GM12878 (cell line): ENCODE results near the gene DCDC2C. TPM values are rescaled to one million over a fixed set of nuclear protein-coding genes. Genes with fewer than 3 reads are reported as not detected.
"Not testable (repeated sequence)": the region's sequence is repeated elsewhere in the genome, so short reads cannot be mapped to it uniquely, and the experiment has no call there.

Experiments
- ATAC-seq: fragments of 200-7000 bp; cut with Tn5 transposase; 3 replicates; pipeline ENCODE4 v1.9.1; 2020; ENCODE audit warnings: mild to moderate bottlenecking, moderate library complexity
- BruUV-seq: library from RNA; stranded (reverse); fragments of 400-500 nt; replicated peaks from 2 replicates; lab custom pipeline; 2021; lab: Mats Ljungman, UMichigan
- CTCF ChIA-PET: fragments of 300-600 bp; sonication (Branson Sonifier 250); formaldehyde crosslinking; extraction: SDS; loops from one replicate; lab custom pipeline; 2021; ENCODE audit warnings: inconsistent platforms; lab: Yijun Ruan, JAX
- POLR2A ChIA-PET: fragments of 350-600 bp; formaldehyde crosslinking; extraction: SDS; loops from one replicate; lab custom pipeline; 2021; ENCODE audit warnings: inconsistent platforms; lab: Charles Lee
- RAD21 ChIA-PET: fragments of 300-600 bp; sonication (Branson Sonifier 250); formaldehyde crosslinking; loops from one replicate; lab custom pipeline; 2023; ENCODE audit warnings: antibody characterized with exemption; ENCODE audit not compliant: unreplicated experiment; lab: Charles Lee
- SMC1A ChIA-PET: fragments of 300-600 bp; sonication (Branson Sonifier 250); formaldehyde crosslinking; loops from one replicate; lab custom pipeline; 2023; ENCODE audit not compliant: unreplicated experiment, uncharacterized antibody; lab: Charles Lee
- DNase-seq: peaks from one replicate; pipeline ENCODE4 v3.0.0-alpha.2; 2011; ENCODE audit warnings: low read depth, low spot score
- FAIRE-seq: peaks from 3 replicates; lab custom pipeline; 2011; peaks lifted over from hg19 to GRCh38; lab: Jason Lieb, UNC
- H2AFZ ChIP-seq: 2 replicates; pipeline ENCODE4 v1.6.0; 2011; ENCODE audit warnings: low read depth, low read length, control low read depth; ENCODE audit not compliant: control insufficient read depth
- H3K27ac ChIP-seq: 2 replicates; pipeline ENCODE4 v1.5.1; 2011; ENCODE audit warnings: control low read depth; ENCODE audit not compliant: control insufficient read depth, insufficient read depth
- H3K27me3 ChIP-seq, 2 experiments: replicated peaks in 1 of 2; 2 replicates each; pipeline versions ENCODE4 v1.6.0 to v1.6.1; 2011; ENCODE audit warnings: low read length in 1 of 2; ENCODE audit not compliant: control insufficient read depth in 2 of 2, insufficient read depth in 2 of 2
- H3K36me3 ChIP-seq, 2 experiments: 2 replicates each; pipeline ENCODE4 v1.5.1; 2011; ENCODE audit warnings: low read length in 1 of 2; ENCODE audit not compliant: control insufficient read depth in 2 of 2, insufficient read depth in 2 of 2
- H3K4me1 ChIP-seq: 2 replicates; pipeline ENCODE4 v1.6.1; 2011; ENCODE audit warnings: mild to moderate bottlenecking, low read length, moderate library complexity, mixed read lengths; ENCODE audit not compliant: control insufficient read depth, insufficient read depth
- H3K4me2 ChIP-seq: 2 replicates; pipeline ENCODE4 v1.6.0; 2011; ENCODE audit warnings: control low read depth; ENCODE audit not compliant: control insufficient read depth, insufficient read depth
- H3K4me3 ChIP-seq: fragments of 200-600 bp; sonication (generic); 2 replicates; pipeline ENCODE4 v1.5.1; 2016
- H3K79me2 ChIP-seq: 2 replicates; pipeline ENCODE4 v1.6.0; 2011; ENCODE audit warnings: low read length; ENCODE audit not compliant: control insufficient read depth, insufficient read depth
- H3K9ac ChIP-seq: 2 replicates; pipeline ENCODE4 v1.8.0; 2011; ENCODE audit warnings: low read length, control low read depth, mixed read lengths; ENCODE audit not compliant: control insufficient read depth, insufficient read depth
- H3K9me3 ChIP-seq: replicated peaks from 3 replicates; pipeline ENCODE4 v1.5.1; 2011; ENCODE audit warnings: mild to moderate bottlenecking, low read length; ENCODE audit not compliant: control insufficient read depth, insufficient read depth
- H4K20me1 ChIP-seq: 2 replicates; pipeline ENCODE4 v1.6.0; 2011; ENCODE audit not compliant: control insufficient read depth, insufficient read depth
- CBFB ChIP-seq: IDR thresholded peaks from 2 replicates; pipeline ENCODE4 v1.6.1; 2016; ENCODE audit warnings: antibody characterized with exemption, low read depth
- CBX5 ChIP-seq: sonication (generic); IDR thresholded peaks from 2 replicates; pipeline ENCODE4 v1.6.1; 2016; ENCODE audit warnings: low read depth, moderate library complexity, mild to moderate bottlenecking, inconsistent platforms
- KAT2A ChIP-seq: conservative IDR thresholded peaks from 2 replicates; pipeline ENCODE4 v1.6.1; 2011; ENCODE audit warnings: low read depth, low read length; ENCODE audit not compliant: control insufficient read depth
- MYB ChIP-seq: fragments of 150-350 bp; IDR thresholded peaks from 2 replicates; pipeline ENCODE4 v1.6.1; 2014; ENCODE audit warnings: mild to moderate bottlenecking, low read depth, low read length, borderline replicate concordance
- PAX8 ChIP-seq: fragments of 450-650 bp; IDR thresholded peaks from 2 replicates; pipeline ENCODE4 v1.6.1; 2017; ENCODE audit warnings: mild to moderate bottlenecking, moderate library complexity
- WRNIP1 ChIP-seq: IDR thresholded peaks from 2 replicates; pipeline ENCODE4 v1.6.1; 2011; ENCODE audit warnings: low read depth, low read length, improper control_type of control experiment, borderline replicate concordance
- whole genome bisulfite sequencing: methylation state at CpG from one replicate; pipeline ENCODE4 v1.1.6; 2016; ENCODE audit warnings: low lambda C conversion rate; ENCODE audit not compliant: insufficient replicate concordance, insufficient coverage; ENCODE audit errors: missing lambda C conversion rate; 5-methylcytosine and 5-hydroxymethylcytosine counted together
- in situ Hi-C: fragments of 300-500 bp; cut with MboI; formaldehyde crosslinking; loops from 9 replicates; pipeline ENCODE4 v1.14.3; 2018; ENCODE audit warnings: mixed read lengths
- intact Hi-C: fragments of 100-400 bp; cut with micrococcal nuclease; formaldehyde crosslinking; loops from one replicate; pipeline ENCODE4 v1.14.2; 2022; ENCODE audit not compliant: unreplicated experiment
- polyA plus RNA-seq, 11 experiments: library from polyadenylated mRNA; depleted of rRNA in 4 of 11; unstranded in 6 of 11; stranded (reverse) in 5 of 11; fragments of >200 nt; fragmentation: Nextera tagmentation in 4 of 11; fragmentation: Illumina TruSeq in 1 of 11; extraction: Ambion mirVana in 4 of 11; extraction: Trizol in 1 of 11; gene quantifications; 1 replicate in 1 of 11; 2 replicates in 10 of 11; pipeline versions ENCODE4 v1.2.1 to v1.2.3, GENCODE V29; 2011 to 2016; ENCODE audit warnings: inconsistent platforms in 2 of 11, missing spikeins in 2 of 11, low read depth in 1 of 11
- total RNA-seq, 4 experiments: library from RNA; depleted of rRNA in 3 of 4; stranded (reverse); fragments of >200 nt in 3 of 4; fragmentation: Illumina TruSeq in 1 of 4; extraction: Trizol in 1 of 4; gene quantifications; 2 replicates each; pipeline versions ENCODE4 v1.2.1 to v1.2.3, GENCODE V29; 2013 to 2021

DCDC2C gene
- total and polyA plus RNA-seq, 10 of the 15 experiments (the other 5 are each of a cell fraction or from before 2014, with no cell fraction given) = not detected

DNA sequence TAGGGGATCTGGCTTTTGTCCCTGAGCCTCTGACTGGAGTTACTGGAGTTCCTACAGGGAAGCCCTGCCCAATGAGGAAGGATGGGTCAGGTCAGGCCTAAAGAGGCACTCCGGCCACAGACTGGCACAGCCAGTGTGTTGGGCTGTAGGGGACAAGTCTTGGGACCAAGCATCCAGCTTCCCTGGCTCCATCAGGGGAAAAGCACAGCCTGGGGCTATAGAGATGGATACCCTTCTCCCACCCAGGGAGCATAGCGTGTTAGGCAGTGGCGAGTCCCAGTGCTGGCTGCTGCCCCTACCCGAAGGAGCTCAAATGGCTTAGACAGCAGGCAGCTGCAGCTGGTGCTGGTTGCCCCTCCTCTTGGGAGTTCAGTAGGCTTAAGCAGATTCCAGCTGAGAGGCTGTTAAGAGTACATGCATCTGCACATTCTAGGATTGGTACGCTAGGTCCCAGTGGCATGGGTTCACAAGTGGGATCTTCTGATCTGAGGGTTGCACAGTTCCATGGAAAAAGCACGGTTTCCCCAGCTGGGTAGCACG lies 111.4 kb downstream of the DCDC2C start:
- intact Hi-C loops = no loop called here
- no peak overlapping the region for H3K4me3 ChIP-seq
- in situ Hi-C loops = no loop called here
- H3K27ac ChIP-seq = no peak overlapping the region
- FAIRE-seq (no peak), DNase-seq (no peak), ATAC-seq (no peak)
- SMC1A ChIA-PET = no interaction called here
- CTCF ChIA-PET = no interaction called here
- 23% methylated on average over 7 of the region's 7 CpGs for WGBS
- no TSS peak for BruUV-seq
- H3K27me3 ChIP-seq = no peaks in the 10 kb centered on the region
- no peak overlapping the region for H3K4me2 ChIP-seq
- H4K20me1 ChIP-seq = no peaks in the 10 kb centered on the region
- POLR2A ChIA-PET = no interaction called here
- H3K9me3 ChIP-seq = no peaks in the 10 kb centered on the region; the same call in 2 of the 3 replicates
- TF ChIP-seq WRNIP1 = no peak
- TF ChIP-seq PAX8 = no peak
- TF ChIP-seq CBFB = no peak
- no peak for TF ChIP-seq MYB
- no peak for TF ChIP-seq KAT2A
- no peaks in the 10 kb centered on the region for H3K4me1 ChIP-seq
- no peaks in the 10 kb centered on the region for H3K36me3 ChIP-seq
- no peak overlapping the region for H2AFZ ChIP-seq
- RAD21 ChIA-PET = no interaction called here
- no peaks in the 10 kb centered on the region for H3K79me2 ChIP-seq
- H3K9ac ChIP-seq = no peak overlapping the region

DNA sequence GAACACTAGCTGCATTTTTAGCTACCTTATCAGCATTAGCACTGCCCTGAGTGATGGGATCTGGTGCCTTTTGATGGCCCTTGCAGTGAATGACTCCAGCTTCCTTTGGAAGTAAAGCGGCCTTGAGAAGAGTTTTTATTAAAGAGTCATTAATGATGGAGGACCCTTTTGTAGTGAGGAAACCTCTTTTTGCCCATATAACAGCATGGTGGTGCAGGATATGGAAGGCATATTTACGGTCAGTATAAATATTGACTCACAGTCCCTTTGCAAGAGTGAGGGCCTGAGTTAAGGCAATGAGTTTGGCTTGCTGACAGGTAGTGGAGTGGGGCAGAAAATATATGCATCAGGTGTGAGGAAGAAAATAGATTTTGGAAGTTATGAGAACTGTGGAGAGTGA lies 113.8 kb downstream of the DCDC2C start:
- BruUV-seq, H3K27ac ChIP-seq, CTCF ChIA-PET, H3K27me3 ChIP-seq, DNase-seq, H3K4me3 ChIP-seq, FAIRE-seq, intact Hi-C loops, ATAC-seq, SMC1A ChIA-PET, H3K79me2 ChIP-seq, H3K4me2 ChIP-seq, in situ Hi-C loops, H3K9ac ChIP-seq, H2AFZ ChIP-seq, POLR2A ChIA-PET, RAD21 ChIA-PET, H4K20me1 ChIP-seq, H3K36me3 ChIP-seq, H3K4me1 ChIP-seq, H3K9me3 ChIP-seq: not testable (repeated sequence)
- TF ChIP-seq CBX5 = 0 out of 2 replicates have a peak, but pooled peaks have one; percentile 21
- WGBS = 54% methylated on average over 2 of the region's 2 CpGs
